ENCODE data around the gene CHST3.

Gene CHST3

GRCh38 chr10:72035252-72035887, 71.2 kb downstream of the CHST3 start:
- no peak for DNase-seq

DNA sequence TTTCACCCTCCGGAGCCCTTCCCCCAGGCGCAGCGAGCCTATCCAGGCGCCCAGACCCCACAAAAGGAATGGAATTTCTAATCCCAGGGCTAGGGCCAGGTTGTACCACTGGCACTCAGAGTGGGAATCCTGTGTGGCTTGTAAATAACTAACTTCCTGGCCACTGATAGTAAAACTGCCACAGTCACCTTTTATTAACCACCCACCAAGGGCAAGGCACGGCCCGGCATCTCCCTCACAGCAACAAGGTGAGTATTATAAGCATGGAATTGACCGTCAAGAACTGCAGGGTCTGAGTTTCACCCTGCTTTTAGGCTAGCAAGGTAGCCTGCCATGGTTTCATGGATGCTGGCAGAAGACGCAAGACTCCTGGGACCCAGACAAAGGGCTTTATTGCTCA, 73.1 kb downstream of the CHST3 start:
- DNase-seq = no peak

- DNase-seq = no peak
Observed at GRCh38 chr10:72037811-72038210, 73.6 kb downstream of the CHST3 start.

DNA sequence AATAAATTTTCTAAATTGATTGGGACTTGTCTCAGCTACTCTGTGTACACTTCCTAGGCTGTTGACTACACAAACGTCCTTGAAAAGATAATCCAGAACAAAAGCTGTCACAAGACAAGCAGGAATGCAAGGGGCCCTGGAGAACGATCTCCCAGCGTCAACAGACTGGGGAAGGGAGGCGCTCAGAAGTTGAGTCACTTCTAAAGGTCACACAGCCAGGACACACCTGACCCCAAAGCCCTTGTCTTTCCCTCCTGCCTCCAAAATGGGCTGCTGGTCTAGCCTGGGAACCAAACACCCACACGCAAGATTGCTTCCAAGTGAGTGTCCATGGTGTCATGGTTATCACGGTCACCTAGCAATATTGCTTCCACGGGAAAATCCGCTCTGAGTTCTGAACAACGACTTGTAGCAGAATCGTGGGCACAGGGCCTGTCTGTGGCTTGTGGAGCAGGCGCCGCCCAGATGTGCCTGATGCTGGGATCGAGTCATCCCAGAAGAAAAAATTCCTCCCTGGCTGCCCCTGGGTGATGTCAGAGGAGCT, 74.3 kb downstream of the CHST3 start:
- no peak for DNase-seq

GRCh38 chr10:72039377-72039776, 75.2 kb downstream of the CHST3 start:
- no peak for DNase-seq

DNA sequence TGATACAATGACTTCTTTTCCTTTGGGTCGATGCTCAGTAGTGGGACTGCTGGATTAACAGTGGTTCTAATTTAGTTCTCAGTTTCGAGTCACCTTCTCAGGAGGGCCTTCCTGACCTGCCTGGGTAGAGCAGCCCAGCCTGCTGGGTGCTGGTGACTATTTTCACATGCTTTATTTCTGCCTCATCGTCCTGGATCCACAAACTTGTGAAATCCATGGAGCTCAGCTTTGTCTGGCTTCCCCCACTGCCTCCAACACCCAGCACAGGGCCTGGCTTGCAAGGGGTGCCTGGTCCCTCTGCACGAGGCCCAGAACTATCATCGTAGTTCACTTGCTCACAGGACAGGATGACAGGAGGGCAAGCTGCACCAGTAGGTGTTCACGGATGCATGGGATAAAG, 77.3 kb downstream of the CHST3 start:
- no peak for DNase-seq

DNA sequence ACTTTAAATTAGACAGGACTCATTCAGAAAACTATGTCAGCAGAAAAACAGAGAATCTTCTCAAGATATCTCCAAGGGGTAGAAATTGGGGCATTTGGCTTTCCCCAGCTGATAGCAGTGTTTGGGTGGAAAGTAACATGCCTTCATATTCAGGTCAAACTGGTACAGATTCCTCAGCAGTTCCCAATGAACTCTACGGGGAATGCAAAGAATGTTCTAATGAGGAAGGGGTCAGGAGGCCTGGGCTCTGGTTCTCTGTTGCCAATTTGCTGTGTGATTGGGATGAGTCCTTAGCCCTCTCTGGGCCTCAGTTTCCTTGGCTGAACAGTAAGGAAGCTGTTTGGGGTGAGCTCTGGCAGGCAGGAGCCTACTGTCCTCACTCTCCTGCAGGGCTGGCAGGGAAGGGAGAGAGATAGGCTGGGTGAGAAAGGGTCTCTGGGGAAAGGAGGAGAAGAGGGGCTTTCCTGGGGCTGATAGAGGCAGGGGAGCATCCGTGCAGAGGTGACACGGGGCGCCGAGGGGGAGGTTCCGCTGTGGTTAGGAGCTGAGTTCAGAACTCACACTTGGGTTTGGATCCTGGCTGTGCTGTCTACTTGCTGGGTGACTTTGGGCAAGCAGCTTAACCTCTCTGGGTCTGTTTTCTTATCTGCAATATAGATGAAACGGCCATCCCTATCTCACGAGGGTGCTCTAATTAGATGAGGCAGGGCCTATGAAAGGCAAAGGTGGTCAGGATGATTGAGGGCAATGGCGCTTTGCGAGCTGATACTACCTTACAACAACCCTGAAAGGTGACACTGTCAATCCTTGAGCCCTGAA, 79.0 kb downstream of the CHST3 start:
- no peak for DNase-seq

DNA sequence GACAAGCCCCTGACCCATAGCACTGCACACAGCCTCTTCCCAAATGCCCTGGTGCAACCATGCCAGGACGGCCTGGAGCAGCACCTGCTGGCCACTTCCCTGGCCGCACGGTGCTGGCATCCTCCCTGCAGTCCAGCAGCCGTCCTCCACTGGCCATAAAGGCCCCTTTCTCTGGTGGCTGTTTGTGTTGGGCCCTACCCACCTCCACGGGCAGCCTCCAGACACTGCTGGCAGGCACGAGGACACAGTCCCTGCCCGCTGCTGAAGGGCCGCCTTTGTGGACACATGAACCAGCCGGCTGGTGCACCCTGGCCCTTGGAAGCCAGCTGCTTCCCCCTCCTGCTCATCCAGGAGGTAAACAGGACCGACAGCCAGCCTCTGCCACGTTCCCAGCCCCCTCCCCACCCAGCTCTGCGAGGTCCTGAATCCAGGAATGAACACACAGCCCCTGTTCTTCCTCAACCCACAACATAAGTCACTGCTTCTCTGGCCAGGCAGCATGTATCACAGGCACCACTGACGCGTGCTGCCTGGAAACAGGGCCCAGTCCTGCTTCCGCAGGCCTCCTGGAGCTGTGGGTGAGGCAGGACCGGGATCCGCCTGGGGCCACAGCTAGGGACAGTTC, 80.3 kb downstream of the CHST3 start:
- no peak for DNase-seq

GRCh38 chr10:72045586-72045985, 81.4 kb downstream of the CHST3 start:
- no peak for DNase-seq

GRCh38 chr10:72048450-72049124, 84.4 kb downstream of the CHST3 start:
- DNase-seq = peak; percentile 69

DNA sequence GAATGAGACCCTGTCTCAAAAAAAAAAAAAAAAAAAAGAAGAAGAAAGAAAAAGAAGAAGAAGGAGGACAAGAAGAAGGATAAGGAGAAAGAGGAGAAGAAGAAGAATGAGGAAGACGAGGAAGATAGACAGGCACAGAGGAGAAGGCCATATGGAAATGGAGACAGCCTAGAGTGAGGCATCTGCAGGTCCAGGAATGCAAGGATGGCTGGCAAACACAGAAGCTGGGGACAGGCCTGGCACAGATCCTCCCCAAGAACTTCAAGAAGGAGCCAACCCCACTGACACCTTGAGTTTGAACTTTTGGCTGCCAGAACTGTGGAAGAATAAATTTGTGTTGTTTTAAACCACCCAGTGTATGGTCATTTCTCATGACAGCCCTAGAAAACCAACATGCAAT, 85.3 kb downstream of the CHST3 start:
- DNase-seq = no peak

DNA sequence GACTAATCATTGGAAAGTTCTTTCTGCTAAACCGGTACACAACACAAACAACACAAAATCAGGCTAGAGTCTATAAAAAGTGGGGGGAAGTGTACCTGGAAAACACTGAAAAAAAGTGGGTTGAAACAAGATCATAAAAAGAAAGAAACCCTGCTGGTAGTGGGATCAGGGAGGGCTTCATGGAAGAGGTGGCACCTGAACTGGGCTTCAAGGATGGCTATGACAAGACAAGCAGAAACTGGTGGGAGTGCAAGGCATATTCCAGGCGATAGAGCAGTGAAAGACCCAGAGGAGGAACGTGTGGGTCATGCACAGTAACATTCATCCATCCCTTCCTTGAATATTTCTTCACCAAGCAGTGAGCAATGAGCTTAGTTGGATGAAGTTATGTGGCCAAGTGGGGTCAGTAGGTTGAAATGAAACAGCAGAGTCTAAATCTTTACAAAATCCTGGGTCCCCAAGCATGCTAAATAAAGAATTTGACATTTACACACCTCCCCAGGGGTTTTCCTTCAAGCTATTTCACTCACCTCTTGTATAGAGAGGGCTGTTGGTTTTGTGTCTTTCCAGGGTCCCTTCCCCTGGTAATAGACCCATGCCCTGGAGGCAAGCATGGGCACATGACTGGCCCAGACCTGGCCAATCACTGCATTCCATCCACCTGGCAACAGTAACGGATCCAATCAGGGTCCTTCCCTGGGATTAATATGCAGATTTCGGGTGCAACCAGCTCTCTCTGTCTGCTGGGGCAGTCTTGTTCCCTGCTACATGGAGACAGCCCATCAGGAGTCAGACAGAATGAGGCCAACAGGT, 86.0 kb downstream of the CHST3 start:
- no peak for DNase-seq

- DNase-seq = no peak
Observed at GRCh38 chr10:72050873-72051272, 86.7 kb downstream of the CHST3 start.

DNA sequence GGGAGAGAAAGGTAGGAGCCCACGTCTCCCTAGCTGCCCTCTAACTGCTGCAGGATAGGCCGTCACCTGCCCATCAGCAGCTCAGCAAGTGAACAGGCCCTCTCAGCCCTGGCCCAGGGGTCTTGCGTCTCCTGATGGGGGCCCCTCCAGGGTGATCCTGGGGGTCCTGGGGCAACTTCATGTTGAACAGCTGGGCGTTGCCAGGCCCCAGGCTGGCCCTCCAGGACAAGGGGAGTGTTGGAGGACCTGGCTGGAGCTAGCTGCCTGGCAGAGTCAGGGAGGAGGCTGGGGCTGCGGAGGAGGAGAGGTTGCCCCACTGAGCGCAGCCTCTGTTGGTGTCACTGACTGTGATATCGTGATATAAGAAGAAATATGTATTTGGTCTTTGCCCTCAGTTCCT, 89.5 kb downstream of the CHST3 start:
- no peak for DNase-seq

- no peak for DNase-seq
Observed at GRCh38 chr10:72056113-72056512, 91.9 kb downstream of the CHST3 start.

DNA sequence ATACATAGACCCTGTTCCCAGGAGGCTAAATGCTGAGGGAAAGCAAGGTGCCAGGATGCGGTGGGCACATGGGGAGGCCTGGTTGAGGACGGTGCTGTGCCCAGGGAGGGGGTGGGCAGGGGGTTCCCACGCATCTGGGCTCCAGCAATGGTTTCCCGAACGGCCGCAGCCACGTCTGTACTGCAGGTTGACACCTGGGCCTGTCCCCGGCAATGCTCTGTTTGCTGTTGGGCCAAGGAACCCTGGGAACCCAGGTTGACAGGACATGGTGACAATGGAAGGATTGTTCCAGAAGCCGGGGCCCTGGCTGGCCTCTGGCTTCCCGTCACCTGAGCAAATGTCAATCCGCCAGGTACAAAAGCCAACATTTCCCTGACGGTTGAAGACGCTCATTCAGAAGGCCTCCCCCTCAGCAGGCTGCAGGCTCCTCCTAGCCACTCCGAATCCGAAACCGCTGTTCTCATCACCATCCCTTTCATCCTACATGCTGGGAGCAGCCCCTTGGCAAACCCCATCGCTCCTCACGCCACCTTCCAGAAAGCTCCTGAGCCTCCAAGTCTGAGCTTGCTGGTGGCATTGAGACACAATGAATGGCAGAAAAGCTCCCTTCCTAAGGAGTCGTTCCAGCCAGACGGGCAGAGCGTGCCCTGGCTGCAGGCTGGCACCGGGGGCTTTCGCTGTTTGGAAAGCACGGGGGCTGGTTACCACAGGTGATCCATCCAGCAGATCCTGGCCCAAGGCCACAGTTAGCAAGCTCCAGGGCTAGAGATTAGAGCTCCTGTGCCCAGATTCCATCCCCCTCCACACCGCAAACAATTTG, 92.9 kb downstream of the CHST3 start:
- DNase-seq = no peak

GRCh38 chr10:72058347-72058898, 94.2 kb downstream of the CHST3 start:
- no peak for DNase-seq

- peak; percentile 7 for DNase-seq
Observed at GRCh38 chr10:72058989-72059842, 95.0 kb downstream of the CHST3 start.

GRCh38 chr10:72059843-72060822, 95.9 kb downstream of the CHST3 start:
- DNase-seq = no peak

Data from NCI-H2171 (cell line).